ENCODE measurements around the gene C5AR2.
"Not testable (repeated sequence)": the region's sequence is repeated elsewhere in the genome, so short reads cannot be mapped to it uniquely, and the experiment has no call there.

The C5AR2 gene

DNA sequence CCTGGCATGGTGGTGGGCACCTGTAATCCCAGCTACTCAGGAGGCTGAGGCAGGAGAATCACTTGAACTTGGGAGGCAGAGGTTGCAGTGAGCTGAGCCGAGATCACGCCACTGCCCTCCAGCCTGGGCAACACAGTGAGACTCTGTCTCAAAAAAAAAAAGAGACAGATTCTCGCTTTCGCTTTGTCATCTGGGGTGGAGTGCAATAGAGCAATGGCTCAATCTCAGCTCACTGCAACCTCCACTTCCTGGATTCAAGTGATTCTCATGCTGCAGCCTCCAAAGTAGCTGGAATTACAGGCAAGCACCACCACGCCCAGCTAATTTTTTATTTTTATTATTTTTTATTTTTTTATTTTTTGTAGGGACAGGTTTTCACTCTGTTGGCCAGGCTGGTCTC is 56.7 kb downstream of the C5AR2 start:
- not testable (repeated sequence) for DNase-seq

DNA sequence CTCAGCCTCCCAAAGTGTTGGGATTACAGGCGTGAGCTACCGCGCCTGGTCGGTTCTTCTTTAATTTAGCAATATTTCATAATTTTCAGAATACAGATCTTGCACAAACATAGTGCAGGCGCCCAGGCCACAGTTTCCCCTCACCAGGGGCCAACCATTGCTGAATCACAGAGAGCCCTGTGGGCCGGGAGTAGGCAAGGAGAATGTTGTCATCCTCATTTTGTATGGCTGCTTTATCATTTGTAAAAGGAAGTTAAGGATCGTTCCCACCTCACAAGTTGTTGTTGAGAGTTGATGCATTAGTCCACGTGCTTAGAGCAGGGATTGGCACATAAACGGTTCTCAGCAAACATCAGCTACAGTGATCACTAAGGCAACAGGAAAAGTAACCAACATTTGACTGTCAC is 57.2 kb downstream of the C5AR2 start:
- no peak for DNase-seq

GRCh38 chr19:47390533-47391488 is 58.8 kb downstream of the C5AR2 start:
- peak; percentile 18 for DNase-seq

- DNase-seq, result peak; percentile 65
These were observed 59.7 kb downstream of the C5AR2 start for GRCh38 chr19:47391510-47392223.
